GM18508 (cell line): ENCODE data around the gene ITGB5.
"Not testable (repeated sequence)": the region's sequence is repeated elsewhere in the genome, so short reads cannot be mapped to it uniquely, and the experiment has no call there.

Experiments
- ATAC-seq: cut with Tn5 transposase; IDR thresholded peaks from one replicate; pipeline ENCODE4 v1.9.1; 2021; ENCODE audit warnings: moderate number of reproducible peaks; ENCODE audit not compliant: insufficient read depth, unreplicated experiment

ITGB5 gene

DNA sequence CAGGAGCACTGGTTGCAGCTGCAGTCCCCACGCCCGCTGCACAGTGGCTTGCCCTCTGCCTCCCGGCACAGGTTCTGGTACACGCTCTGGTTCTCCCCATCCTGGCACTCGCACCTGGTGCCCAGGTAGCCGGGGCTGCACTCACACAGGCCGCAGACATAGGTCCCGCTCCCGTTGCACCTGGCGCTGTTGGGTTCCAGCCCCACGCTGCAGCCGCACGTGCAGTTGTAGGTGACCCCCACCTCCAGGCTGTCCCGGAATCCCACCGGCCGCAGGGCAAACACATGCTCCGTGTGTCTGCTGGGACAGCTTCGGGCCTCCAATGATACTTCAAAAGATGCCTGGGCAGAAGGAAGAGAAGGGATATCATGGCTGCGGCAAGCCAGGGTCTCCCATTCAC, 90.7 kb downstream of the ITGB5 start:
- no peak for ATAC-seq

DNA sequence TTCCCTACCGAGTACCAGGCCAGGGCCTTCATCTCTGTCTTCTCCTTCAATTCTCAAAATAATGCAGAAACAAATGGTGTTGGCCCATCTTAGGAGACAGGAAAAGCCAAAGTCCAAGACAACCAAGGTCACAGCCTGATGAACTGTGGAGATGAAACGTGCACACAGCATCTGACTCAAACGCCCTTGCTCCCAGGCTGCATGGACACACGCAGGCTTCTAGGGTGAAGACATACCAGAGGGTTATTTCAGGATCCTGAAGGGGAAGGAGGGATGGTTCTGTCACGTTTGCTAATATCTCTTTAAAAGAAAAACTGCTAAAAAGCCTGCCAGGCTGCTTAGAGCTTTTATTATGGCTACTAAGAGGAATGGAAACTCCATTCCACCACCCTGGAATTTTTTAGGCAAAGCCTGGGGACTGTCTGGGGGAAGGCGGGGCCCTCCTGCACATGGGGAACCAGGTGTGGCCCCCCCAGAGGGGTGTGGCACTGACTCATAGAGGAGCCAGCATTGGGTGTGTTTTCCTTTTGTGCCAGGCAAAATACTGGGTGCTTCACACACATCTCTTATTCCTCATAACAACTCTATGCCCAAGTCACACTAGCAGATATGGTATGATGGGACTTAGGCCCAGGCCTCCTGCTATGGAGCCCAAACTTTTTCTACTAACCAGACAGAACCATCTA, 94.0 kb downstream of the ITGB5 start:
- ATAC-seq, result no peak

DNA sequence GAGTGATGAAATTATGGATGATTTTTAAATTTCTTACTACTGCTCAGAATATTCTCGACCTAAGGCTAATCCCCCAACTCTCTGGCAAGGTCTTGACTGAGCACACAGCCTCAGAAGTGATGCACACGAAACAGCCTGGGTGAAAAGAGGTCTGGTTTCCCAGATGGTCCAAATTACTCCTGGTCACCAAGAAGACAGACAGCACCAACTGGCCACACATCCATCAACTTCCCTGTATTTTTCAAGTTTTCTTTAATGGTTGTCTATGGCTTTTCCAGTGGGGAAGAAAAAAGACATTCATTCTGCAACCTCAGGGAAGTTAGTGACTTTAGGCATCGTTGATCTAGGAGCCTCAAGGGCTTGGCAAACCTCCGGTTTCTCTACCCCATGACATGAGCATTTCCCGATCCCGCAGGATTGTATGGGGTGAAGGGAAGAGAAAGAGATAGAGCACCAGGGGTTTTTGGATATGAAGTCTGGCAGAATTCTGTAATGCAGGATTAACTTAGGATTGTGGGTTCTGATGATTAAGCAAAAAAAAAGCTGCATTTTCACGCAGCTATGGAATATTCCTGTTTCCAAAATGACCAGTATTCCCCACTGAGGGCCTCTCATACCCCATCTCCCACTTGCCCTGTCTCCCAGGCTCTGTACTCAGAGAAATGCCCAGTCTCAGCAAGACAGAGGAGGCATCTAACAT, 94.7 kb downstream of the ITGB5 start:
- no peak for ATAC-seq

DNA sequence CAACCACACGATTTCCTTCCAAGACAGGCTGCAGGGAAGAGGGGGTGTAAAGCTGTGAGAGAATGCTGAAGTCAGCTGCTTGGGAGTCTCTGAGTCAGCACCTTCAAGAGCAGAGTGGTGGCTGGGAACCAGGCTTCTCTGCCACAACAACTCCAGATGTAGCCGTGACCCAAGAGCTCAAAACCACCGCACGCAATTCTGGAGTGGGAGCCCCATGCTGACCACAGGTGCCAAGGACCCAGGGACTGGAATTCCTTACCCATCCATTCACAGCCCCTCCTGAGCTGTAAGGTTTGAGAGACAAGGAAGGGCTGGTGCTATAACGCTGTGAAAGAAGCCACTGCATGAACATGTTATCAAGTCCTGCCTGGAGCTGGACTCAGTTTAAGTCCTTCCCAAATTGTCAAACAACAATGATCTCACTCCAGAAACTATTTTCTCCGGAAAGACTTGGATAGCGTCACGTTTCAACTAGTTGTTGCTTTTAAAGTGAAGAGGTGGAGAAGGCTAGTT, 95.5 kb downstream of the ITGB5 start:
- no peak for ATAC-seq

DNA sequence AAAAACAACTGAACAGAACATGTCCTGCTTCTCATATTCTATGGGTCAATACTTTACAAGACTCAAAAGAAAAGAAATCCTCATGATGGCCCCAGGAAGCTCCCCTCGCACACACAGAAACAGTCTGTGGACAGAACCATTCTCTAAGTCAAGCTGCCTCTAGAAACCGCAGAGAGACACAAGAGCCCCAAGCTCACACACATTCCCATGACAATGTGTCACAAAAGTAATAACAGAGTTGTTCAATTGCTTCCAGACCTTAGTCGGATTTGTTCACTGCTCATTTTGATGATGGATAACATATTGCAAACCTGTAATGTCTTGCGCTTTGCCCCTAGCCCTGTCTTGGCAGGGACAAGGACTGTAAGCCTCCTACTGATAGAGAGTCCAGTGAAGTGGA, 96.0 kb downstream of the ITGB5 start:
- no peak for ATAC-seq

DNA sequence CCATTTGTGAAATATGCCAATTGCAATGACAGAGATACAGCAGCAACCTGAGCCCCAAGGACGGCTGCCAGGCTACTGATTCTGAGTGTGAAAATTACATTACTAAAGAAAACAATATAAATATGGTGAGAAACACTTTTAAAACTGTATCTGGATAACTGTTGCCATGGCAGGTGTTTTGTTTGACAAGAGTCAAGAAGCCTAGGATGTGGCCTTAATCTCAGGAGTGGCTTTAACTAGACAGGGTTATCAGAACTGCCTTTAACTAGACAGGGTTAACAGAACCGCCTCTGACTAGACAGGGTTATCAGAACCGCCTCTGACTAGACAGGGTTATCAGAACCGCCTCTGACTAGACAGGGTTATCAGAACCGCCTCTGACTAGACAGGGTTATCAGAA, 98.1 kb downstream of the ITGB5 start:
- not testable (repeated sequence) for ATAC-seq

DNA sequence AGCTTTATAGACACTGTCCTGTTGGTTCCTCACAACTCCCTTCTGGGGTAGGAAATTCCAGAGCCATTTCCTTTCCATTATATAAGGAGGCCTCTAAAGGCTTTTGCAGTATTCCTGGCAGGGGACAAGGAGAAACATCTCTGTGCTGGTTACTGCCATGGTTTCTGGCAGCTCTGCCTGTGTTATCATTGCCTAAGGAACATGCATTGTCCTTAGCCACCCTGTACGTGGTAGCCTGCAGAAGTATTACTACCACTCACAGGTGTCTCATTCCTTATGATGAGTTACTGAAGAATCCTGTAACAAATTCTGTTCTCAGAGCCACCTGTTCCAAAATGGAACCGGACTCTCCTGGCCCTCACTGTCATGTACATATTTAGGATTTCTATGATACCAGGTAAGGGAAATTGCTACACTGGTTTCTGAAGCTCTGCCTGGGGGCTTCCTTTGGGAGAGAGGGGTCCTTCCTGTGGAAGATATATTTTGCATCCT, 98.9 kb downstream of the ITGB5 start:
- no peak for ATAC-seq

DNA sequence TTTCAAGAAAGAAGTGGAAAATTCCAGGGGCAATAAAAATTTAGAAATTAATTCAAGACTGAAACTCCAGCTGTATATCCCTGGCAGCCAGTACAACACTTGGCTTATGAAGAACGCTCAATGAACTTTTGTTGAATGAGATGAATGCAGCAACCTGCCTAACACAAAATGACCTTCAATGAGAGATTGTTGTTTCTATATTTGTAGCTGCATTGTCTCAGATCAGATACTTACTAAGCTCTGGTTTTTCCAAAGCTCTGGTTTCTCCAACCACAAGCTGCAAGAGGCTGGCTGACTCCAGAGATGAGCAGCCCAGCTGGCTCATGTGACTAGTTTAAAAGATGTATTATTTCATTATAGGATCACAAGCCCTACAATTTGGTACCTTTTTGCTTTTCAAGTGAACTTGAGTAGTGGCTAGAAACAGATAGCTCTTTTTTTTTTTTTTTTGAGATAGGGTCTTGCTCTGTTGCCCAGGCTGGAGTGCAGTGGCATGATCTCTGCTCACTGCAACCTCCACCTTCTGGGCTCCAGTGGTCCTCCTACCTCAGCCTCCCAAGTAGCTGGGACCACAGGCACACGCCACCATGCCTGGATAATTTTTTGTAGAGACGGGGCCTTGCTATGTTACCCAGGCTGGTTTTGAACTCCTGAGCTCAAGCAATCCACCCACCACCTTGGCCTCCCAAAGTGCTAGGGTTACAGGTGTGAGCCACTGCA, 99.5 kb downstream of the ITGB5 start:
- ATAC-seq, result no peak

DNA sequence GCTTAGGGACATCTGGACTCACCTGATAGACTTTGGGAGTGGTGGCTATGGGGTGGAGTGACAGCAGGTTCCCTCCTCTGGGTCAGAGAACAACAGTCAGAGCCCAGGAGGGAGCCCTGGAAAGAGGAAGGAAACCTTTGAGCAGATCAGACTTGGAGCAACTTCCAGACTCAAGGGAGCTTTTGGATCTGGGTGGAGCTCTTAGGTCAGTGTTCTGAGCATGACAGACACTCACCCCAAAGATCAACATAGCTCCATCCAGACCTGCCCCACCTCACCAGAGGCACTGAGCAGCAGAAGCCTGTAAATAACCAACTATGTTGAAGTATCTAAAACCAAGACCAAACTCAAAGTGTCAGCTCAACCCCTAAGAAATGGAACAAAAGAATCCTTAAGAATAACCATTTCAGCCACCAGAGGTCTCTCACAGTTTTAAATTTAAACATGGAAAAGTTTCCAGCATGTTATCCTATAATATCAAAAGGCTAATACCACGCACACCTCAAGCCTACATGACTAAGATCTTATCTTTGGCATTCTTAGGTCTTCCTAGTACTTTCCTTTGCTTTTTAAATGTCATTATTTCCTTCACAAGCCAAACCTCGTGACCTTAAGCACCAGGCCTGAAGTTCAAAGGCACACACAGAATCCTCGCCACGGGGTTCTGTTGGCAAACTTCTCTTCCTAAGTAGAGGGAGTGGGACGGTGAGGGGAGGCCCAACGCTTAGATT, 100.5 kb downstream of the ITGB5 start:
- ATAC-seq, result no peak

DNA sequence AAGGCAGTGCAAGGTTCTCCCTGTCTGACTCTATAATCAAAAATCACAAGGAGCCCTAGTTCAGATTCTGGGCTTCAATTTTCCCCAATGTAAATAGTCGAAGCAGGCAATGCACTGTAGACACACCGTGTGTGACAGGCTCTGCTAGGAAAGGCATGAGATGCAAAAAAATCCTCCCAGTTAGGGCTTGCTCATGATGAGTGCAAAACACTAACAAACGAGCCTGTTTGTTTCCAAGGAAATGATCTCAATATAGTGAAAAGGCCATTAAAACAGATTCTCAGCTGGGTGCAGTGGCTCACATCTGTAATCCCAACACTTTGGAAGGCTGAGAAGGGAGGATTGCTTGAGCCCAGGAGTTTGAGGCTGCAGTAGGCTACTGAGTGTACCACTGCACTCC, 101.2 kb downstream of the ITGB5 start:
- ATAC-seq, result no peak

DNA sequence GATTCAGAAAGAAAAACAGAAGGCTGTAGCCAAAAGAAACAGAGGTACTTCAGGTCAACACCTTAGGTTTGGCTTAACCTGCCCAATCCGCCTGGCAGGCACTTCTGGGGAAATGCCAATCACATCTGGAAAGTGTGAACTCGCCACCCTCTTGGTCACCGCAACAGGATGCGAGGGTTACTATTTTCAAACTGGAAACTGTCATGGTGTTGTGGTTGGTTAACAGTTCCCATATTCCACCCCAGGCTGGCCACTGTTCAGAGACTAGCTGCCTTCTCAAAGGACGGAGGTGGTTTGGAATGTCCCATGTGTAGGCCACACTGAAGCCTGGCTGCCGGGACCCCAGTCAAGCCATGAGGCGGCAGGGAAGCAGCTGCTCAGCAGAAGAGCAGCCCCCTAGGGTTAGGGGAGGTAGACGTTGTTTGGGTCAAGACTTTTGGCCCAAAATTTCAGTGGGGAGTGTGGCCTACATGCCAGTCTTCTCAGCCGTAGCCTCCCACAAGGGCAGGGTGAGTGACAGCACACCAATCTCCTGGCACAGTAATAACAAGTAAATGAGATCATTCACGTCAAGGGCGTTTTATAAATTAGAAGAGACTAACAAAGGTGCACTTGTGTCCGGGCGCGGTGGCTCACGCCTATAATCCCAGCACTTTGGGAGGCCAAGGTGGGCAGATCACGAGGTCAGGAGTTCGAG, 102.3 kb downstream of the ITGB5 start:
- no peak for ATAC-seq

DNA sequence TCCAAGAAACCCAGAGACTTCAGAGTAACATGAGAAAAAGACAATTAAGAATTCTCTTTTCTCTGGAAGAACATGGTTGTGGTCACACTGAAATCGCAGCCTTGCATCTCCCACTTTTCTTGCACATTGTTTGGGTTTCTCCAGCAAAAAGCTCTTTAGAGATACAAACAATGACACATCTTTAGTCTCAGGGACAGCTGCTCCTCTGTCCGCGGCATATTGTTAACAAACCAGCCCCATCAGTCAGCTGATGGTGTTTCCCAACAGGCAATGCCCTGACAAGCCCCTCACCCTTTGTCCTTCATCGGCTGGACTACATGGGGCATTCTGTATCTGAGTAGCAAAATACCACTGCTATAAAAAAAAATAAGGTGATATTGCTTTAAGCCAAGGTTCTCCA, 103.5 kb downstream of the ITGB5 start:
- no peak for ATAC-seq

DNA sequence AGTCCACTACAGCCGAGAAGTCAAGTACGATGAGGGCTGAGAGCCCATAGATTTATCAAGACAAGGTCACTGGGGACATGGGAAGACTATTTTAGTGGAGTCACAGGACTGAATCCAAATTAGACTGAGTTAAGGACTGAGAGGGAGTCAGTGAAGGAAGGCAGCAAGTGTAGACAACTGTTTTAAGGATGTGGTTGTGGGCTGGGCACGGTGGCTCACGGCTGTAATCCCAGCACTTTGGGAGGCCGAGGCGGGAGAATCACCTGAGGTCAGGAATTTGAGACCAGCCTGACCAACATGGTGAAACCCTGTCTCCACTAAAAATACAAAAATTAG, 104.8 kb downstream of the ITGB5 start:
- not testable (repeated sequence) for ATAC-seq

DNA sequence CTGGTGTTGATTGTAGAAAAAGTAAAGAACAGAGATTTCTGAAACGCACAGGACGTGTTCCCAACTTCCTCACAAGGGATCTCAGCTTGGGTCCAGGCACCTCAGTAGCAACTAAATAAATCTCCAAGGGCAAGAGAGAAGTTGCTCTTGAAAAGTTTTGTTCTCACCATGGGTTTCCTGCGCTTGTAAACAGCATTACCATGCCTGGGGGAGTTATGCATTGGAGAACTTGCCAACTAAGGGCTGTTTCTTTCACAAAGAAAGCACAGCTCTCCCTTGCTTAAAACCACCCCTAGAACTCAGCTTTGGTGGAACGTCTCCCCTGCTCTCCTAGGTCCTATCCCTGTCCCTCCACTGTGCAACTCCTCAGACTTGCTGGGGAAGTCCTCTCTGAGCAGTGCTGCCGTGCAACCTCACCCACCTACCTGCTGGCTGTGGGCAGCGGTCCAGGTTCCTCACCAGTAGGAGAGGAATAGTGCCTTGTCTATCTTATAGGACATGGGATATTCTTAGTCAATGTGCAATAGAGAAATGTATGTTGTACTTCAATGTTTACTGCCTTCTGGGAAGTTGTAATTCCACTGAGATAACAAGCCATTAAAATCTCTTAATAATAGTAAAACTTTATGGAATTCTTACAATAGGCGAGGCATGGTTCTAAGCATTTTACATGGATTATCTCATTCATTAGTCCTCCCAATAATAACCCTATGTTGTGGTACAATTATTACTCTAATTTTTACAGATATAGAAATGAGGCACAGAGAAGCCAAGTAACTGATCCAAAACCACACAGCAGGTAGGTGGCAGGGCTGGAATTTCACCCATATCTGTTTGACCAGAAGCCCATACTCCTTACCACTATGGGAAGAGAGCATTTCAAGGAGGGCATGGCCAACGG, 105.4 kb downstream of the ITGB5 start:
- ATAC-seq, result no peak

DNA sequence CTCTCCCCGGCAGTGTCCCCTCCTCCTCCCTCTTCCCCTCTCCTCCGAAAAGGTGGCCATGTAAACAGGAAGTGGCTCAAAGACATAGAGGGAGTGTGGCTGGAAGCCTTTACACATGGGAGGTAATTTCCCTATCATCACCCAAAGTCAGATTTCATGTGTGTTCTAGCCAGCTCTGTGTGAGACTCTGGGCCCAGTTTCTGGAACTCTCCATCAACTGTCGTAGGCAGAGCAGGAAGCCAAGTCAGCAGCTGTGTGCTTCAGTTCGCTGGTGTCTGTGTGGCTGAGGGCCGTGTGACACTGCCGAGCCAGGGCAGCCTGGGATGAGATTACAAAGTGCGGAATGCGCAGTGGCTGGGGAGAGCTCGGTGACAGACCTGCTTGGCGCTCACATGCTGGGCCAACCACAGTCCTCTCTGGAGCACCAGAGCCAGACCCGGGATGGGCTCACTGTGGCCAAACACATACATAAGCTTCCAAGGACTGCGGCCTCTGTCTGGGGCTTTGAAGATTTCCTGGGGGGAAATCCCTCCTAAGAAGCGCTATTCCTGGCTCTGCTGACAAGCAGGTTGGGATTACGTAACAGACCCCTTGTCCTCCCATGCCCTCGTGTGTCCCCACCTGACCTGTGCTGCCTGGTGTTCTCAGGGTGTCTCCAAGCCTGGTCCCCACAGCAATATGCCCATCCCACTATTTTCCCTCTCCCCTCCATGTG, 106.2 kb downstream of the ITGB5 start:
- no peak for ATAC-seq

DNA sequence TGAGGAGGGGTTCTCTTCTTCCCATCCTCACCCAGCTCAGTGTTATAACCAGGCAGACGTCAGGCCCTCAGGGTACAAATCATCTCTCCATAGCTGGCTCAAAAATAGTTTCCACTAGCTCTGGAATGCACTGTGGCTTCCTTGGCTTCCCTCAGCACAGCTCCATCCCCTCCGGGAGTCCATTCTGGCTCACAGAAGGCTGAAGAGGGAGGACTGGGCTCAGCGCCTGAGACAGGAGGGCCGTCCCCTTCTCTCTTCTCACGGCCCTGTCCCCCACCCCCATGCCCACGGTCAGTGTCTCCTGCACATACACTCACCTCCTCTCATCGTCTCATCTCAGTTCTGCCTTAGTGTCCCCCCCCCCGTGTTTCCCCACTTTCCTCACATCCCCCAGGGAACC, 106.8 kb downstream of the ITGB5 start:
- ATAC-seq, result no peak

DNA sequence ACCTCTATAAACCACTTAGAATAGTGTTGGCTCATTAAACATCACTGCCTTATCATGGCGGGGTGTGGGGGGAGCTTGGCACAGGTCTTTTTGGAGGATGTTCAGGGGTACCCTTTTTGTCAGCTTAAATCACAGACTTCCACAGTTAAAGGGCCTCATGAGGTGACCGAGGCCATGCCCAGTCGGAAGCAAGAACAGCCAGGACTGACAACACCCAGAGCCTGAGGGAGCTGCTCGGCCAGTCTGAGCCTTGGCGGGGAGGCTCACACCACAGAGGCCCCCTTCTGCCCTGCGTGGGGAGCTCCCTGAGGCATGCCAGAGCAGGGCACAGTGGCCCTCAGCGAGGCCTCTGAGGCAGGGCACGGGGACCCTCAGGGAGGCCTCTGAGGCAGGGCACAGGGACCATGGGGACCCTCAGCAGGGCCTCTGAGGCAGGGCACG, 107.4 kb downstream of the ITGB5 start:
- ATAC-seq, result no peak

DNA sequence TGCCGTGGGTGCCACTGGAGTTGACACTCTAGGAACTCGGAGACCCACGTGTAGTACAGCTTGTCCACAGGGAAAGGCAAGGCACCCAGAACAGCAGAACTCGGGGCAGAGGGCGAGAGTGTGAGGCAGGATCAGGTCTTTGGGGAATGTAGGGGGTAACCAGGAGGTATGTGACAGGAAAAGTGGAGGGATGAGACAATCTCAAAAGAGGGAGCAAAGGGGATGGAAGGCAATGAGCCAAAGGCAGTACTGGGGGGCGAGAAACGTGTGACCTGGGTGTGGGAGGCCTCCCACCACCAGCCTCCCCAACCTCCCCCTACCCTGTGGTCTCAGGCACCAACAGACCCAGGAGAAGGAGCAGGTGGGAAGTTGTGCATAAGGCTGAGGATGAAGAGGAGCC, 108.0 kb downstream of the ITGB5 start:
- ATAC-seq, result no peak
